22Rv1 (cell line): ENCODE data around the gene LRTM1.

ENCODE experiments used
- ZFX ChIP-seq: fragments of 450-650 bp; IDR thresholded peaks from 2 replicates; pipeline ENCODE4 v1.6.1; 2017; ENCODE audit warnings: antibody characterized with exemption, borderline replicate concordance
- TF ChIP-seq, protein P1 (sequence below): fragments of 450-650 bp; IDR thresholded peaks from 2 replicates; pipeline ENCODE4 v1.5.1; 2017; ENCODE audit warnings: mild to moderate bottlenecking

DNA sequence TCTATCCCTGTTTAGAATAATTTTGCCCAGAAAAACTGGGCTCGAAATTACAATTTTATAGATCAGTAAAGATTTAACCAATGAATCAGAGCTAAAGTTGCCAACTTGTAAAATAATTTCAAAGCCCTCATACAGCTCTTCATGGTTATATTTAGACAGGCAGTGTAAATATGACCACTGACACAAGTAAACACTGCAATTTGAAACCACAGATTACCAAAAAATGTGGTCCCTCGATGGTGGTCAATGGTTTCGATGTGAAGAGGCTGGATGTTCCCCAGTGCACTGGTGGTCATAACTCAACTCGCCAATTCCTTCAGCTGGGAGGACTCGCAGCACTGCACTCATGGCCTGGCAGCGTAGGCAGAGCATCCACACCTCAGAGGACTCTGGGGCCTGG is 28.6 kb downstream of the LRTM1 start:
- TF ChIP-seq, protein P1, sequence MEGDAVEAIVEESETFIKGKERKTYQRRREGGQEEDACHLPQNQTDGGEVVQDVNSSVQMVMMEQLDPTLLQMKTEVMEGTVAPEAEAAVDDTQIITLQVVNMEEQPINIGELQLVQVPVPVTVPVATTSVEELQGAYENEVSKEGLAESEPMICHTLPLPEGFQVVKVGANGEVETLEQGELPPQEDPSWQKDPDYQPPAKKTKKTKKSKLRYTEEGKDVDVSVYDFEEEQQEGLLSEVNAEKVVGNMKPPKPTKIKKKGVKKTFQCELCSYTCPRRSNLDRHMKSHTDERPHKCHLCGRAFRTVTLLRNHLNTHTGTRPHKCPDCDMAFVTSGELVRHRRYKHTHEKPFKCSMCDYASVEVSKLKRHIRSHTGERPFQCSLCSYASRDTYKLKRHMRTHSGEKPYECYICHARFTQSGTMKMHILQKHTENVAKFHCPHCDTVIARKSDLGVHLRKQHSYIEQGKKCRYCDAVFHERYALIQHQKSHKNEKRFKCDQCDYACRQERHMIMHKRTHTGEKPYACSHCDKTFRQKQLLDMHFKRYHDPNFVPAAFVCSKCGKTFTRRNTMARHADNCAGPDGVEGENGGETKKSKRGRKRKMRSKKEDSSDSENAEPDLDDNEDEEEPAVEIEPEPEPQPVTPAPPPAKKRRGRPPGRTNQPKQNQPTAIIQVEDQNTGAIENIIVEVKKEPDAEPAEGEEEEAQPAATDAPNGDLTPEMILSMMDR, result no peak
- TF ChIP-seq ZFX, result no peak
